GM12801 (cell line): ENCODE measurements around the gene HSD17B11.

Source experiments
- CTCF ChIP-seq: IDR thresholded peaks from one replicate; pipeline ENCODE4 v1.5.1; 2011; ENCODE audit warnings: control low read depth; ENCODE audit not compliant: insufficient read length; ENCODE audit errors: extremely low read depth

The HSD17B11 gene

GRCh38 chr4:87356832-87357526 is 34.0 kb downstream of the HSD17B11 start:
- no peak for TF ChIP-seq CTCF

- no peak for TF ChIP-seq CTCF
Observed at GRCh38 chr4:87354168-87355102, 36.6 kb downstream of the HSD17B11 start.

- TF ChIP-seq CTCF, result no peak
Observed at GRCh38 chr4:87353592-87353991, 37.4 kb downstream of the HSD17B11 start.

- no peak for TF ChIP-seq CTCF
Observed at GRCh38 chr4:87345139-87345538, 45.8 kb downstream of the HSD17B11 start.

DNA sequence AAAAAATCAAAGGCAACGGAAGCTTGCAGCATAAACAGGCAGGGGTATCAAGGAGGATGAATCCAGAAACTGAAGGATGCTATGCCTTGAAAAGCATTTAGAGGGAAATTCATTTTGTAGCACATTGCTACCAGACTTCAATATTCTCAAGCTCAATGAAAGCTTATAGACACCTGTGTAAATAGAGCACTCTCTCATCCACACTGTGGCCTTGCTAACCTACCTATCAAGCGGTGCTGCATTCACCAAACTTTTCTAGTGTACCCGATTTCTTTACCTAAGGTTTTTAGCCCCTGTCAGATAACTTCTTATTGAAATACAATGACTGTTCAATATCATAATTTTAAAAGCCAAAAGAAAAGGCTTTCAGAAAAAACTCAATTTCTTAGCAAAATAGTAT is 48.1 kb downstream of the HSD17B11 start:
- no peak for TF ChIP-seq CTCF

DNA sequence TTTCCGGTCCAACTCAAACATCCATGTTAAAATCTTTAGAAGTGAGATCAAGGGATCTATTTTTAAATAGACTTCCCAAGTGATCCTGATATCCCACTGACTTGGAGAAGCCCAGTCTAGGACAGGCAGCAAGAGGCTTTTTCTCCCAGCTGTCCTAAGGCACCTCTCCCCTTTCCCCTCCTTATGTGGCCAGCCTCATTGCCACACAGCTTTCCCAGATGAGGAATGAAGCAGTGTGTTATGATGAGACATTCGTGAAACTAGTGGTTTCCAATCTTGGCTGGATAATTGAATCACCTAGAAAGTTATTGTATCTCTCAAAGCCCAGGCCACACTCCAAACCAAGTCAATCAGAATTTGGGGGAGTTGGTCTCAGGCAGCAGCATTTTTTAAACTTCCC is 51.5 kb downstream of the HSD17B11 start:
- no peak for TF ChIP-seq CTCF

GRCh38 chr4:87337361-87337760 is 53.6 kb downstream of the HSD17B11 start:
- TF ChIP-seq CTCF, result no peak
